PC-3 (cell line): Measurements from ENCODE around the gene TMEM150A. TPM values are rescaled to one million over a fixed set of nuclear protein-coding genes. Genes with fewer than 3 reads are reported as not detected.
"Not testable (repeated sequence)": the region's sequence is repeated elsewhere in the genome, so short reads cannot be mapped to it uniquely, and the experiment has no call there.

Source experiments
- ATAC-seq: fragments of 200-7000 bp; cut with Tn5 transposase; 2 replicates; pipeline ENCODE4 v1.9.1; 2020; ENCODE audit warnings: mild to moderate bottlenecking, moderate library complexity
- BruUV-seq: library from RNA; stranded (reverse); fragments of 400-500 nt; replicated peaks from 2 replicates; lab custom pipeline; 2021; lab: Mats Ljungman, UMichigan
- CTCF ChIA-PET: fragments of 300-600 bp; sonication (Branson Sonifier 250); formaldehyde crosslinking; loops from one replicate; lab custom pipeline; 2022; ENCODE audit warnings: antibody characterized with exemption; lab: Charles Lee
- POLR2A ChIA-PET: fragments of 300-600 bp; sonication (Branson Sonifier 250); formaldehyde crosslinking; loops from one replicate; lab custom pipeline; 2022; ENCODE audit warnings: antibody characterized with exemption; ENCODE audit not compliant: unreplicated experiment; lab: Charles Lee
- DNase-seq: peaks from one replicate; pipeline ENCODE4 v3.0.0-alpha.2; 2015
- H2AFZ ChIP-seq: fragments of 300-600 bp; sonication (generic); 2 replicates; pipeline ENCODE4 v1.6.0; 2016; ENCODE audit warnings: antibody characterized with exemption, low read length
- H3F3A ChIP-seq: fragments of 300-600 bp; sonication (generic); one replicate; pipeline ENCODE4 v1.6.0; 2017; ENCODE audit warnings: antibody characterized with exemption, low read length, control low read depth, mild to moderate bottlenecking; ENCODE audit not compliant: unreplicated experiment
- H3K27ac ChIP-seq: fragments of 300-600 bp; sonication (generic); 2 replicates; pipeline ENCODE4 v1.5.1; 2016; ENCODE audit warnings: mild to moderate bottlenecking, low read length
- H3K27me3 ChIP-seq: fragments of 300-600 bp; sonication (generic); 2 replicates; pipeline ENCODE4 v1.6.1; 2016; ENCODE audit warnings: low read length, mixed read lengths
- H3K36me3 ChIP-seq: fragments of 300-600 bp; sonication (generic); 2 replicates; pipeline ENCODE4 v1.6.1; 2016; ENCODE audit warnings: low read depth, mixed run types, low read length, mixed read lengths
- H3K4me1 ChIP-seq: fragments of 300-600 bp; sonication (generic); 2 replicates; pipeline ENCODE4 v1.5.1; 2016; ENCODE audit warnings: low read length; ENCODE audit not compliant: insufficient read depth
- H3K4me2 ChIP-seq: fragments of 300-600 bp; sonication (generic); 2 replicates; pipeline ENCODE4 v1.6.0; 2016; ENCODE audit warnings: low read length
- H3K4me3 ChIP-seq: fragments of 300-600 bp; sonication (generic); 2 replicates; pipeline ENCODE4 v1.5.1; 2016; ENCODE audit warnings: mild to moderate bottlenecking, low read length, mixed read lengths
- H3K79me2 ChIP-seq: fragments of 300-600 bp; sonication (generic); 2 replicates; pipeline ENCODE4 v1.6.1; 2017; ENCODE audit warnings: low read length, mixed read lengths
- H3K9ac ChIP-seq: fragments of 300-600 bp; sonication (generic); 2 replicates; pipeline ENCODE4 v1.6.0; 2016; ENCODE audit warnings: mild to moderate bottlenecking, low read length
- H3K9me2 ChIP-seq: fragments of 300-600 bp; sonication (generic); replicated peaks from 2 replicates; pipeline ENCODE4 v1.6.1; 2016; ENCODE audit warnings: mixed run types, low read length, mixed read lengths
- H3K9me3 ChIP-seq: fragments of 300-600 bp; sonication (generic); 2 replicates; pipeline ENCODE4 v1.6.1; 2016; ENCODE audit warnings: low read length, mixed read lengths
- H4K20me1 ChIP-seq: fragments of 300-600 bp; sonication (generic); 2 replicates; pipeline ENCODE4 v1.6.1; 2016; ENCODE audit warnings: low read length, mixed read lengths
- CTCF ChIP-seq: fragments of 300-600 bp; sonication (generic); conservative IDR thresholded peaks from 2 replicates; pipeline ENCODE4 v1.5.1; 2017; ENCODE audit warnings: antibody characterized with exemption, low read depth, mild to moderate bottlenecking, low read length
- EZH2 ChIP-seq: fragments of 300-600 bp; sonication (generic); IDR thresholded peaks from one replicate; pipeline ENCODE4 v1.6.1; 2017; ENCODE audit warnings: antibody characterized with exemption, mild to moderate bottlenecking, low read length; ENCODE audit not compliant: unreplicated experiment
- EZH2phosphoT487 ChIP-seq: fragments of 300-600 bp; sonication (generic); IDR thresholded peaks from 2 replicates; pipeline ENCODE4 v1.6.1; 2018; ENCODE audit warnings: mild to moderate bottlenecking, antibody characterized with exemption, low read length, borderline replicate concordance
- intact Hi-C: fragments of 100-400 bp; cut with micrococcal nuclease; formaldehyde crosslinking; loops from 2 replicates; pipeline ENCODE4 v1.9.0; 2023
- total RNA-seq: library from RNA; depleted of rRNA; stranded (reverse); fragments of >200 nt; gene quantifications from 2 replicates; pipeline ENCODE4 v1.2.3, GENCODE V29; 2014

TMEM150A gene
- total RNA-seq, 1 experiment from 2014 or later, result 4.9 TPM

- Histone ChIP-seq H3K4me3 (no peak overlapping the region), H3K79me2 (peaks cover 53% of the 10 kb centered on the region)
- no TSS peak for BruUV-seq
These were observed 18.8 kb upstream of the TMEM150A start for GRCh38 chr2:85621338-85621737.

GRCh38 chr2:85619617-85620016 is 17.1 kb upstream of the TMEM150A start:
- H2AFZ ChIP-seq, result no peak overlapping the region
- intact Hi-C loops, result no loop called here
- DNase-seq, result no peak
- no peaks in the 10 kb centered on the region for H3K9me2 ChIP-seq
- H3K4me3 ChIP-seq, result no peak overlapping the region
- POLR2A ChIA-PET, result interaction anchor here (0.7 to 1.2 kb wide), 2 partner anchors 81 to 249 kb away, joined by 3 to 5 read pairs; no protein-coding TSS in a partner anchor
- no peak overlapping the region for H3K9ac ChIP-seq
- no peaks in the 10 kb centered on the region for H3K9me3 ChIP-seq
- H3F3A ChIP-seq, result no peaks in the 10 kb centered on the region
- no peak overlapping the region for H3K4me2 ChIP-seq
- CTCF ChIA-PET, result interaction anchor here (0.6 kb wide), 1 partner anchor 434 kb away, joined by 6 read pairs; no protein-coding TSS in a partner anchor
- ATAC-seq, result no peak
- H3K27ac ChIP-seq, result no peak overlapping the region
- H3K36me3 ChIP-seq, result peaks cover 42% of the 10 kb centered on the region
- BruUV-seq, result no TSS peak
- peaks cover 57% of the 10 kb centered on the region for H3K79me2 ChIP-seq
- H3K4me1 ChIP-seq, result peaks cover 19% of the 10 kb centered on the region
- H3K27me3 ChIP-seq, result no peaks in the 10 kb centered on the region
- peaks cover 7% of the 10 kb centered on the region for H4K20me1 ChIP-seq
- no peak for TF ChIP-seq EZH2
- TF ChIP-seq CTCF, result no peak
- no peak for TF ChIP-seq EZH2phosphoT487

More at GRCh38 chr2:85621338-85621737, 18.8 kb upstream of the TMEM150A start:
- POLR2A ChIA-PET, result no interaction called here
- peaks cover 19% of the 10 kb centered on the region for H3K4me1 ChIP-seq
- CTCF ChIA-PET, result no interaction called here
- H3K27me3 ChIP-seq, result no peaks in the 10 kb centered on the region
- TF ChIP-seq CTCF, result no peak
- no peak for TF ChIP-seq EZH2phosphoT487
- TF ChIP-seq EZH2, result no peak
- H3K9me2 ChIP-seq, result no peaks in the 10 kb centered on the region
- H4K20me1 ChIP-seq, result peaks cover 7% of the 10 kb centered on the region
- DNase-seq (no peak), ATAC-seq (no peak)
- no peak overlapping the region for H3K4me2 ChIP-seq
- peaks cover 57% of the 10 kb centered on the region for H3K36me3 ChIP-seq
- no peak overlapping the region for H2AFZ ChIP-seq
- no peaks in the 10 kb centered on the region for H3K9me3 ChIP-seq
- H3F3A ChIP-seq, result no peaks in the 10 kb centered on the region
- intact Hi-C loops, result no loop called here
- H3K9ac ChIP-seq, result no peak overlapping the region
- H3K27ac ChIP-seq, result no peak overlapping the region

GRCh38 chr2:85617723-85618122 is 15.2 kb upstream of the TMEM150A start:
- DNase-seq, H2AFZ ChIP-seq, H3K9me3 ChIP-seq, CTCF ChIA-PET, BruUV-seq, H3K9me2 ChIP-seq, H3K27ac ChIP-seq, POLR2A ChIA-PET, intact Hi-C loops, H3F3A ChIP-seq, H4K20me1 ChIP-seq, H3K27me3 ChIP-seq, ATAC-seq: not testable (repeated sequence)
- Histone ChIP-seq H3K79me2 (peaks cover 50% of the 10 kb centered on the region), H3K4me3 (peak overlapping the region; percentile 77), H3K36me3 (peaks cover 25% of the 10 kb centered on the region), H3K4me1 (peaks cover 19% of the 10 kb centered on the region), H3K4me2 (peak overlapping the region; percentile 87), H3K9ac (peak overlapping the region; percentile 91; the same call in 1 of the 2 replicates)
